Posterior vena cava (tissue), 2 donors: ENCODE data around the gene ELAVL4. TPM values are rescaled to one million over a fixed set of nuclear protein-coding genes. Genes with fewer than 3 reads are reported as not detected.

Source experiments
- DNase-seq: peaks from one replicate; pipeline ENCODE4 v3.0.0-alpha.2; 2020; ENCODE audit warnings: low spot score
- intact Hi-C, 2 donors: fragments of 100-400 bp; cut with DNase I; formaldehyde crosslinking; loops; one replicate each; pipeline versions ENCODE4 v1.14.1 to v1.14.2; 2022 to 2023
- total RNA-seq, 2 donors: library from RNA; stranded (reverse); fragmentation: NEBNext Ultra II Directional; extraction: Animal tissue kit (Norgen Biotek cat#: 25700); gene quantifications; one replicate each; pipeline ENCODE4 v1.2.1, GENCODE V29; 2021
- donor health status: DM: yes; HTN: yes; CAD: no.
- donor health status: DM: yes; HTN: yes; CAD: no.

ELAVL4 gene
- total RNA-seq, 2 donors from 2014 or later = 0.19 TPM; not detected in 1

DNA sequence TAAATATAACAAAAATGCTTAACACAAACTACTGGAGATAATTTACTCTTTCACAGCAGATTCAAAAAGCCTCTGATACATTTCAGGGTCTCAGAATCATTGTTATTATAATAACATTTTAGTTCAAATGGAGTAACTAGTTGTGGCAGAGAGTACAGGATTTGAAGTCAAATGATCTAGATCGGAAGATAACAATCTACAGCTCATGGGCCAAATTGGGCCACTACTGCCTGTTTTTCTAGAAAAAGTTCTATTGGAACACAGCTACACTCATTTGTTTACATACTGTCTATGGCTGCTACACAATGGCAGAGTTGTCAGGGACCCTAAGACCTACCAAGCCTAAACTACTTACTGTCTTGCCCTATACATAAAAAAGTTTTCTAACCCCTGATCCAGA is 63.6 kb downstream of the ELAVL4 start:
- intact Hi-C loops = no loop called here
- DNase-seq = no peak

DNA sequence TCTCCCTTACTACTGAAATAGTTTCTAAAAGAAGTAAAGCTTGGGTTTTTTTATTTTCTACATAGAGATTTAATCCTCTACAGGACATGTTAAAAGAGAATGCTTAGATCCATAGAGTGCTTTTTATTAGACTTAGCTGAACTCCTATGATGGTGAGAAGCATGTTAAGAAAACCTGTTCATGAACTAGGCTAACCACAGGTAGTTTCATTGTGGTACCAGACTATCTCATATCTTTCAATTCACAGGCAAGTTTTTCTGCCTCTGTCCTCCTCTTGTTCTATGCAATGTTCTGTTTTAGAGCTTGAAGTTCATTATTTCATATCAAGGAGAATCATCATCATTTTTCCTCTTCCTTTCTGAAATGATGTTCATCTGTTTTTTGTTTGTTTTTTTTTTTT is 65.4 kb downstream of the ELAVL4 start:
- intact Hi-C loops = no loop called here
- no peak for DNase-seq

DNA sequence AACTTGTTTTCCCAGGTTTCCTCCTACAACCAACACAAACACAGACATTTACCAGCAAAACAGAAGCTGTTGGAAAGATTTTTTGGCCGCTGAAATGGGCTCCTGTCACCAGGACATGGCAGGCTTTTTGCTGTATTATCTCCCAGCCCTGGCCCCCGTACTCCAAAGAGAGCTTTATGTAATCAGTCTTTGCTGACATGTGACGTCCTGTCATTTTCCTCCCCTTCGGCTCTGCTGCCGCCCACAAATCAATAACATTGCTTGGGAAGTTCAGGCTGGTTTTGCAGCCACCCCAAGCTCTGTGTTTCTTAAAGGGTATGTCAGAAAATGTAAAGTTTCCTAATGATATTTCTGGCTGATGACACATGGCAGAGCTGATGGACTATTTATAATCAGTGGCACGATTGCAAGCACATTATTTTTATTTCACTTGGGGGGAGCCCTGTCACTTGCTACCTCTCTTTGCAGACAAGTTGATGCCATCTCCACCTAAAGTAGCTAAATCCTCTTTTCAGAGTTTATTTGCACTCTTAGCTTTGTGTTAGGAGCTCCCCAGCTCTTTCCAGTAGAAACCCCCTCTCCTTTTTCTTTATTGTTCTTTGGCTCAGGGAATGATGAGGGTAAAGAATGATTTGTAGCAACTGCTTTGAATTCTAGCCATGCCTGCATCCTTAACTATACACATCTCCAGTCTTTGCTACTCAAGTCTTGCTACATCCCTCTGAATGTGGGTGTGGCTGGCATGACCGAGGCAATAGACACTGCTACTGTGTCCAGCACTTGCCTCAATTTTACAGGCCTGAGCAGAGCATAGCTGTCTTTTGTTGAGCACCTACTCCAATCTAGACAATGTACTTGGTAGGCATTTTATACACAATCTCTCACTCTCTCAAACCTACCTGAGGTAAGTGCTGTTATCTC is 67.3 kb downstream of the ELAVL4 start:
- DNase-seq = no peak
- intact Hi-C loops = no loop called here

DNA sequence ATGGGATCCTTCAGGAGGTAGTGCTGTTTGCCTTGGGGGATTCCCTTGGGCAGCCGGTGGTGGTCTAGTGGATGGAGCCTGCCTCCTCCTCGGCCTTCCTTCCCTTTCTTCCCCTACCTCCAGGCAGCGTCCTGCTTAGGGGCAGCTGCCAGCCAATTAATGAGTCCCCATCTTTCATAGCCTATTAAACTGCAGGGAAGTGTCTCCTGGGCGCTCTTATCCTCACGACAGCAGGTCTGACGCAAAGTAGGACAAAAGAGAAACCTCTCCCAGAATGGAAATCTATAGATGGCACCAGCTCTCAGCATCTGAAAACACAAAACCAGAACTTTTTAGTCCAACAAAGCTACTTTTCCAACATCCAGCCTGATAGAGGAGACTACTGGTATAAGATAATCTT is 69.3 kb downstream of the ELAVL4 start:
- DNase-seq = no peak
- intact Hi-C loops = no loop called here

DNA sequence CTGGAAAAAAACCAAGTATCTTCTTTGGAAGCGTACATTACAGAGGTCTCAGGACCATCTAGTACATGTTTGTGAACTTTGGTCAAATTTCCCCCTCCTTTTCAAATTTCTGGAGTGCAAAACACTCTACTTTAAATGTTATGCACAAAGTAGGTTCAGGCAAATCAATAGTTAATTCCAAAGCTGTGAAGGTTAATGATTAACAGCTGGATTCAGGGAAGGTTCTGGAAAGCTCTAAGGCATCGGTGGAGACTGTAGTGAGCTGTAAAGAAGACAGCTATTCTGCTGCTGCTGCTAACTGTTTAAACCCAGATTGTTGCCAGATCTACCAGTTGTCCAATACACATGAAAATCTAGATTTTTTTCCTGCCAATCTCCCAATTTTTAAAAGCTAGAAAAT is 70.9 kb downstream of the ELAVL4 start:
- DNase-seq = no peak
- intact Hi-C loops = no loop called here

DNA sequence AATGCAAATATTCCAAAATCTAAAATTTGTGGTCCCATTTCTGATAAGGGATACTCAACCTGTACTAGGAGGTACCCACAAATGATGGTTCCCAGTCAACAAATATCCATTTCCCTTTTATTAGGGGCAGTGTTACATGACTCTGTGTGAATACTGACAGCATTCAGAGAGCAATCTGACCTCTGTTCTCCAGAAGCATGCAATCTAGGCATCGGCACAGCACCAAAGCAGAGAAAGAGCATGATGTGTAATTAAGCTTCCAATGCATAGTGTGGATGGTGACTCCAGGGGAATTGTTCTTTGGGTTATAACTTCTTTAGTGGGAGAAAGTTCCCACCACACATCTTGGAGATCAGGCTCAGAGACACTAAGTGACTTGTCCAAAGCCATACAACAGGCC is 71.6 kb downstream of the ELAVL4 start:
- intact Hi-C loops = no loop called here
- no peak for DNase-seq

DNA sequence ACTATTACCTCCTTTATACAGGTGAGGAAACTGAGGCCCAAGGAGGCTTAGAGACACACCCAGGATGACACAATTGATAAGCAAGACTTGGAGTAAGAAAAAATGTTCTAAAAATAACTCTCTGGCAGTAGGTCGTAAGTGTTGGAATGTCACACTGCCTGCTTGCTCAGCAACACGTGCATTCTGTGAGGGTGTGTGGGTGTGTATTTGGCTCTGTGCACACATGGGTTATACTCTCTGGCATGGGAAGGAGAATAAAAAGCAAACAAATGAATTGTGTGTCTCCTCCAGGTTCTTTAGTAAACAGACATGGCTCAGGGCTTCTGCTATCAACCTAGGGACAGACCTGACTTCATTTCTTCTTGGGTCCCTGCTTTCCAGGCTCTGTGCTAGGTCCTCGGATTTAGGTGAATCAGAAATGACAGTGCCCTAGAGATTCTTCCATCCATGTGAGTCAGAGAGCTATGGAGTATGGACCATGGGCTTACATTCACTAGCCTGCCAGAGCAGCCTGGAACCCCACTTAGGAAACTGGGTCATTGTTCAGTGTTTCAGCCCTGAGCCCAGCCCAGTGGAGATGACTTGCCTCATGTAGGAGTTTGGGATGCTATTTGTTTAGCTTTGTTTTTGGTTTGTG is 72.4 kb downstream of the ELAVL4 start:
- intact Hi-C loops = no loop called here
- DNase-seq = no peak

DNA sequence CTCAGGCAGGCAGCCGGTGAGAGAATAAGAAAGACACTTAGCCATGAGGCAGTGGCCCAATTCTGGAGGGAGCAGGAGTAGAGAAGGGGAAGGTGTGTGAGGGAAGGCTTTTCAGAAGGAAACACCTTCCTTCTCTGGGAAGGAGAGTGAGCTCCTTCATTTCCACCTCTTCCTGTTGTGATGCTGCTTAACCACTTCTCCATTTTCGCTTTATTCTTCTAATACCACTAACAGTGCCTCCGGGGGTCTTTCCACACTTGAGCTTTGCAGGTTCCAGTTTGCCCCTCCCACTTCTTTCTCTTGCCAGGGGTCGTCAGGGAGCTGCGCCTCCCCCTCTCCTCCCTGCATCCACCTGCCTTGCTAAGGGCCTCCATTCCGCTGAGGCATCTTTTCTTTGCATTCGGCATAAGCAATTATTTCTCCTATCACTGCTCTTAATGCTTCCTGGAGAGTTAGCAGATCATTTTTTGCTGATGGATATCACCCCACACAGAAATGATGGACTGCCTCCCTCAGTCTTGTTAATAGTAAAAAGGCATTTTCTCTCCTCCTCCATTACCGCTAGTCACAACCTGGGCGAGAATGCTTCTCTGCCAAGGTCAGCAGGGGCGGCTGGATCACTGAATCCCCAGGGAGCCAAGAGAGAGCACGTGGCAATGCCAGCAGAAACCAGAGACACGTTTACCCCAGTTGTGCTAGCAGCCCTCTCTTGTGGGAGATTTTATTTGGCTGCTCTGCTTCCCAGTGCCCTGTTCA is 74.8 kb downstream of the ELAVL4 start:
- DNase-seq = no peak
- intact Hi-C loops = no loop called here

DNA sequence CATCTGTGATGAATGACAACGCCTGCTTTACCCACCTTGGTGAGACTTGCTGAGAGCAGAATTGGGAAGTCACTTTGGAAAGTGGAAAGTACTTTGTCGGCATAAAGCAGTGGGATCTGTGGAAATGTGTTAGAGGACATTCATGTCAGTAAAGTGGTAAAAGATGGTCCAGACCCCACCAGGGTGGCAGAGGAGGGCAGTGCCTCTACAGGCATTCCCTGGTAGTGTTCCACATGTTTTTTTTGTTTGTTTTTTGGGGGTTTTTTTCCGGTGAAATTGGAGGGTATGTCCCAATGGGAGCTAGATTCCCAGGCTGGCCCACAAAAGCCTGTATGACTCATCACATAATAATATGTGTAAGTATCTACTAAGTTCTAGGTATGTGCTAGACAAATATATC is 80.6 kb downstream of the ELAVL4 start:
- DNase-seq = no peak
- intact Hi-C loops = no loop called here

DNA sequence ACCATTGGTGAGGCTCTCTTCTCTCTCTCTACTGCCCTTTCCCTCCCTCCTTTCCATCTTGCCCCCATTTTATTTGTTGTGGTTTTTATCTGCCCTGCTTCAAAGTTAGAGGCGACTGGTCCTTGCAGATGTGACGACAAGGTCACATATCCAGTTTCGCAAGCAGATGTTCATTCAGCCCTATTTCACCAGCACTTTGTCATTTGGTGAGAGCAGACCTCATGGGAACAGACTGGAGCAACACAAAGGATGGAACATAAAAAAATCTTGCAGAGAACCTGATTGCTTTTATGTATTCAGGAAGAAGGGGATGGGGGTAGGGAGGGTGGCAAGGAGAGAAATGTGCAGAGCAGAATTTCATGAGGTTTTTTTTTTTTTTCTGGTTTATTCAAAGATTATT is 84.3 kb downstream of the ELAVL4 start:
- intact Hi-C loops = no loop called here
- no peak for DNase-seq

DNA sequence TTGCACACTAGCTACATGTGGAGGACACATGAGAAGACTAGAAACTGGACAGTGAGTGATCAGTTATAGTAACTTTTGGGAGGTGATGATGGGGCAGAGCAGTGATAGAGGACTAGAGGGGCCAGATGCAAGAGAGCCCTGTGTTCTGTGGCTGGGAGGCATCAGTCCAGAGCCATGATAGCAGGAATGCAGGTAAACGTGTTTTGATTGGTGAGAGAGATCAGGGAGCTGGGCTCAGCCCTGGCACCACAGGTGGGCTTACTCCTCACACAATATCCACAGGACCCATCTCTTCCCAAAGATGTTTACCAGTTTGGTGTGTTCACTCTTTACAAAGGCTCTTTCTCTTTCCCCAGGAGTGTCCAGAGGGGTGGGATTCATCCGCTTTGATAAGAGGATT is 86.5 kb downstream of the ELAVL4 start:
- intact Hi-C loops = no loop called here
- DNase-seq = no peak

DNA sequence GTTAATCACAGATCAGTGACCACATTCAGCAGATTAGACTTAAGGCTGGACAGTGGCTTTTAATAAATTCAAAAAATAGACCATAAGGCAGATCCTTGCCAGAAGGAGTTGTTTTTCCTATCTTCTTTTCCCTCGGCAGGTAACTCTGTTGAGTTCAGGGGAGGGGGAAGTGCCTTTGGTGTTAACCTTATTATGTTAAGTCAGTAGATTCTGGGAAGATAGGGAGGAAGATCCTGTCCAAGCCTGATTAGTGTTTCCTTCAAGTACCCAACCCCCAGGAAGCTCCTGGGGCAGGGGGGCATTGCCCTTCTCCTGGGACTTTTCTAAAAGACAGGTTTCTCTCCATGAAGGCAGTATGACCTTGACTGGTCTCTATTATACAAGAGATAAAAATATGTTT is 87.4 kb downstream of the ELAVL4 start:
- intact Hi-C loops = no loop called here
- DNase-seq = no peak

DNA sequence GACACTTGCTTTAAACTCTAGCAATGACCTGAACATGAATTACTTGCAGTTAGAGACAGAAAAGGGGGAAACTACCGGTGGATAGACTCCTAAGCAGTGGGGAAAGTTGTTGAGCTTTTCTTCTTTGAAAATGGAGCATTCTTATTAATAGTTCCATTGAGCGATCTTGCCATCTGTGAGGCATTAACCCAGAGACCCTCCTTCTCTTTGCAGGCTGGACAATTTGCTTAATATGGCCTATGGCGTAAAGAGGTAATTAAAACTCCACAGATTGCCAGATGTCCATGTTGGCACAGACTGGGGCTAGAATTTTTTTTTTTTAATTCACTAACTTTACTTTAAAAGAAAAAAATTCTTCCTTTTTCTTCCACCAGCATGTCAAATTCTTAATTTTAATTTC is 88.5 kb downstream of the ELAVL4 start:
- DNase-seq = no peak
- intact Hi-C loops = no loop called here

DNA sequence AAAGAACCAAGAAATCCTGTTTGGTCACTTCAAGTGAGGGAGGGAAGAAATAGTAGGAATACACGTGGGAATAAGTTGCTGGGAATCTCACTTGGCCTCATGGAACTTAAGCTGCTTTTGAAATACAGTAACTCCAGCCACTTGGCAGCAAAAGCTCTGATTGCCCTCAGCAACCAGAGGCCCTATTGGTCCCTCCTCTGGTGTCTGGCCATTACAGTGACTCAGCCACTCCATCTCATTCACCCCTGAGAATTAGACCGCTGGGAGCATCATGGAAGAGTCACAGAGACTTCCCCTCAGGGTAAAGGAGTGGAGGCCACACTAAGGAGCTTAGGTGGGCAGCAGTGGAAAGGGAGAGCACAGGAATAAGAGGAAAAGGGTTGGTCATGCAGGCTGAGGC is 99.6 kb downstream of the ELAVL4 start:
- intact Hi-C loops = no loop called here
- no peak for DNase-seq

DNA sequence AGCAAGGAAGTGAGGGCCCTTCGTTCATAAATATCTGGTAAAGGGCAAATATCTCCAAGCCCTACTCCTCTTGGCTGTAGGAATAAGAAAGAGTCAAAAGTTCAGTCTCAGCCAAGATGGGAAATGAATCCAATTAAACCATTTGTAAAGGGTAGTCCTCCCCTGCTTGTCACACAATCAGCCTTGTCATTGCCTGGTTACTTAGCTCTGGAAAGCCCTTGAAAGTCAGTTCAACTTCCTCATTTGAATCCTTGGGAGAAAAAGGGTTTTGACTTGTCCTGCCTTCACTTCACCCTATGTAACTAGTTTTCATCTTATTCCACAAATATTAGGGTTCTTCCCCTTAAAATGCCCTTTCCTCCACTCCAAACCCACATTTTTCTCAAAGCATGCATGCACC is 100.0 kb downstream of the ELAVL4 start:
- no peak for DNase-seq
- intact Hi-C loops = no loop called here

DNA sequence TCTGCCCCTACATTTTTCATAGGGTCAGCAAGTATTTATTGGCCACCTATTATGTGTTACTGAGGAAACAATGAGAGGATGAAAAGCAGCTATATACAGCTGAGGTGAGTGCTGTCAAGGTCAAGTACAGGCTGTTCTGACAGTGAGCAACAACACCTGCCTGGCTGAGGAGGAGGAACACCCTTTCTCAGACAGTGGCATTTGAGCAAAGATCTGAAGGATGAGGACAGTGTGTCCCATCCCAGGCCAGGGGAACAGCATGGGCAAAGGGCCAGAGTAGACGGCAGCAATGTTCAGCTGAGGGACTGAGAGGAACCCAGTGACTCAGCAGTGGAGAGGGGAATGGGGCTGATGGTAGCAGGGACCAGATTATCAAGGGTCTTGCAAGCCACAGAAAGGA is 101.0 kb downstream of the ELAVL4 start:
- intact Hi-C loops = no loop called here
- no peak for DNase-seq

DNA sequence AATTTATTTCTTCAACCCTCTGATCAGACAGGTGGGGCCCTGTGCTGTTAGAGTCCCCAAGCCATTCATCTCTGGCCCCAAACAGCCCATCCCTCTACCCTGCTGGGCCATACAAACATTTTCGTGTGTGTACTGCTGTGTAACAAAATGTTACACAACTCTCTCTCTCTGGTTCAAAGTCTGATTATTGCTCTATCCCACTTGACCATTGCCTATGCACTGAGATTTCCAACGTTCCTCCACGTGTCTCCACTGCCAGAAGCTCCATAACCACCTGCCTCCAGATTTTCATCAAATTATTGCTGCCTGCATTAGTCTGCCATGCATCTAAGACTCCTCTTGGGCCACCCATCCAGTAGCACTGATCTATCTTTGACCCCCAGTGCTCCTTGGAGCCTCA is 104.8 kb downstream of the ELAVL4 start:
- intact Hi-C loops = no loop called here
- no peak for DNase-seq

DNA sequence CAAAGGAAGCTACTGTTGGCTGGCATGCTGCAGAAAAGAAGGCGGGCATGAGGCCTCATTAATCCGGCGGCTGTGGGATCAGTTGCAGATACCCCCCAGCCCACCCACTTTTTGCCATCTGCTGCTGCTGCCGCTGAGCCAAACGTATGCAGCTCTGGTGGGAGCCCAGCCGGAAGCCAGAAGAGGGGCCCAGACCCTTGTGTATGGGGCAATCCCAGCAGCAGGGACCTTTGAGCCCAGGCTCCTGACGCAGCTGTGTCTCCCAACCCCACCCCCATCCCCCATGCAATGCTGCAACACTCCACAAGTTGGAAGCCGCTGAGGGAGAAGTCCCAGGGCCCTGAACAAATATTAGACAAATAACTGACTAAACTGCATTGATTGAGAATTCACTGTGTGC is 106.0 kb downstream of the ELAVL4 start:
- intact Hi-C loops = no loop called here
- no peak for DNase-seq

DNA sequence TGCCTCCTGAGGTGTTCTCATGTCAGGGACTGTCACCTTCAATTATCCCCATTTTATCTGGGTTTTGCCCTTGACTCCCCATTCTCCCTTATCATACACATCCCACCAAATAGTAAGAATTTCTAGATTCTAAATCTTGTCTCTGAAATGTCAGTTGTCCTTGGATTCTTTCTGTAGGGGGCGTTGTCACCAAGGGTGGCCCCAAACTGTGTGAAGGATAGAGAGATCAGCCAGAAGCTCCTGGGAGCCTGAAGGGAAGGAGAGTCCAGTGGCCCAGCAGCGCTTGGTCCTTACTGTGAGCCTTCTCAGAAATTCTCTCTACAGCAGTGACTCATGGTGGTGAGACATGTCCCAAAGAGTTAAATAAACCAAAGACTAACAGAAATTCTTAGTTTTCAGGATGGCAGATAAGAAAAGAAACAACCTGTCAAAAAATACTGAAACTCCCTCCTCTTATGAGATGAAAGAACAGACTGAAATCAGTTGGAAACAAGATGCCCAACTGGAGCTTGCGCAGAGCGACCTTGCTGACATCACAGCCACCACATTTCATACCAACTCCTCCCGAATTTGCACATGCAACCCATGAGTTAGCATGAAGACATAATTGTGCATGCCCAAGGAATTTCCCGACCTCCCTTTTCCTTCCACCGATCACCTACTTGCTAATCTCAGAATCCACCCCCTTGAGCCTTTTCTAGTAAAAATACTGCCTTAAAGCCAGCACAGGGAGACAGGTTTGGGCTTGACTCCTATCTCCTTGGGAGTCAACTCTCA is 109.8 kb downstream of the ELAVL4 start:
- DNase-seq = no peak

More for the DNA sequence above, 109.8 kb downstream of the ELAVL4 start:
- intact Hi-C loops = no loop called here
